Ovary (tissue), 3 donors: ENCODE measurements around the gene ZNF385A.
A peak's percentile ranks its signal among the peaks of the same experiment; 100 is the strongest.

ENCODE experiments used
- EP300 ChIP-seq: sonication (generic); formaldehyde crosslinking; IDR thresholded peaks from one replicate; pipeline ENCODE4 v1.6.1; 2017; ENCODE audit warnings: antibody characterized with exemption
- TF ChIP-seq, protein P1 (sequence below), 3 donors: fragments of 450-650 bp in 2 of 3; fragments of 200-600 bp in 1 of 3; IDR thresholded peaks; one replicate each; pipeline versions ENCODE4 v1.5.1 to v1.8.0; 2016 to 2022; ENCODE audit warnings: antibody characterized with exemption in 3 of 3, mild to moderate bottlenecking in 1 of 3
- donor health status: DM: no; HTN: no; CAD: no.

DNA sequence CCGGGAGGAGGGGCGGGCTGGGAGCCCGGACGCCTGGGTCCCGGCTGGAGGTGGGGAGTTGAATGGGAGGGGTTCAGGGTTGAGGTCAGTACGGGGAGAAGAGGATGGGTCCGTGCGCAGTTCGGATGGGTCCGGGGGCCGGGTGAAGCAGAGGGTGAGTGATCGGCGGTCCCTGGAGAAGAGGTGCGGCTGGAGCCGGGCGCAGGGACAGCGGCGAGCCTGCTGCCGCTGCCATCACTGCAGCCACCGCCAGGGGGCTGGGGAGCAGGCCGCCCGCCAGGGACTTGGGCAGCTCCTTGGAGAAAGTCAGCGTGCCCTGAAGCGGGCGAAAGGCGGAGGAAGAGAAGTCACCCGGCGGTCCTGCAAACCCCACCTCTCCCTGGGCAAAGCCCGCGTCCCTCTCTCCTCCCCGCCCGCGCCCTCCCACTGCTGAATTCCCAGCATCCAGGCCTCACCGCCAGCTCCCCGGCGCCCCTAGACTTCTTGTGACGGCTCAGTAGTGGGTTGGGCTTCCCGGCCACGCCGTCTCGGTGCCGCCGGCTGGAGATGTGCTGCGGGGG is 14.3 kb downstream of the ZNF385A start:
- TF ChIP-seq, protein P1, sequence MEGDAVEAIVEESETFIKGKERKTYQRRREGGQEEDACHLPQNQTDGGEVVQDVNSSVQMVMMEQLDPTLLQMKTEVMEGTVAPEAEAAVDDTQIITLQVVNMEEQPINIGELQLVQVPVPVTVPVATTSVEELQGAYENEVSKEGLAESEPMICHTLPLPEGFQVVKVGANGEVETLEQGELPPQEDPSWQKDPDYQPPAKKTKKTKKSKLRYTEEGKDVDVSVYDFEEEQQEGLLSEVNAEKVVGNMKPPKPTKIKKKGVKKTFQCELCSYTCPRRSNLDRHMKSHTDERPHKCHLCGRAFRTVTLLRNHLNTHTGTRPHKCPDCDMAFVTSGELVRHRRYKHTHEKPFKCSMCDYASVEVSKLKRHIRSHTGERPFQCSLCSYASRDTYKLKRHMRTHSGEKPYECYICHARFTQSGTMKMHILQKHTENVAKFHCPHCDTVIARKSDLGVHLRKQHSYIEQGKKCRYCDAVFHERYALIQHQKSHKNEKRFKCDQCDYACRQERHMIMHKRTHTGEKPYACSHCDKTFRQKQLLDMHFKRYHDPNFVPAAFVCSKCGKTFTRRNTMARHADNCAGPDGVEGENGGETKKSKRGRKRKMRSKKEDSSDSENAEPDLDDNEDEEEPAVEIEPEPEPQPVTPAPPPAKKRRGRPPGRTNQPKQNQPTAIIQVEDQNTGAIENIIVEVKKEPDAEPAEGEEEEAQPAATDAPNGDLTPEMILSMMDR (IDR thresholded peaks at IDR 0.05), result peak; percentile 90 to 96 (median 95)
- TF ChIP-seq EP300, result no peak
